NOMO-1 treated with dmso at 0.1 percent for 144 hours (cell line): ENCODE data around the gene ERO1A.

Experiments used
- DNase-seq: peaks from one replicate; lab custom pipeline; 2025; ENCODE audit not compliant: unreplicated experiment; lab: John Stamatoyannopoulos, UW

The ERO1A gene

GRCh38 chr14:52700701-52701172 is 5.4 kb upstream of the ERO1A start:
- DNase-seq, result no peak

- DNase-seq, result peak; percentile 73
These were observed 437 bp downstream of the ERO1A start for GRCh38 chr14:52694761-52695480.

DNA sequence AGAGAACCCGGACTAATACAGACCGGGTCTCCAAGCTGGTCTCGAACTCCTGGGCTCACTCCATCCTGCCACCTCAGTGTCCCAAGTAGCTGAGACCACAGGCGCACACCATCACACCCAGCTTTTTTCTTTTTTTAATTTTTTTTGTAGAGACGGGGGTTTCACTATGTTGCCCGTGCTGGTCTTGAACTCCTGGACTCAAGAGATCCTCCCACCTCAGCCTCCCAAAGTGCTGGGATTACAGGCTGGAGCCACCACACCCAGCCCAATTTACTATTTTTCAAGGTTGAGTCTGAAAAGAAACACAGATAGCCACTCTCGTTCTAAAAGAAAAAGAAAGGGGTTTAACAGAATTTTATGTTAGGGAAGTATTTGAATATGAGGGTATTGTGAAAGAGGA is 1.8 kb downstream of the ERO1A start:
- DNase-seq, result no peak

GRCh38 chr14:52693036-52693435 is 2.3 kb downstream of the ERO1A start:
- DNase-seq, result no peak

DNA sequence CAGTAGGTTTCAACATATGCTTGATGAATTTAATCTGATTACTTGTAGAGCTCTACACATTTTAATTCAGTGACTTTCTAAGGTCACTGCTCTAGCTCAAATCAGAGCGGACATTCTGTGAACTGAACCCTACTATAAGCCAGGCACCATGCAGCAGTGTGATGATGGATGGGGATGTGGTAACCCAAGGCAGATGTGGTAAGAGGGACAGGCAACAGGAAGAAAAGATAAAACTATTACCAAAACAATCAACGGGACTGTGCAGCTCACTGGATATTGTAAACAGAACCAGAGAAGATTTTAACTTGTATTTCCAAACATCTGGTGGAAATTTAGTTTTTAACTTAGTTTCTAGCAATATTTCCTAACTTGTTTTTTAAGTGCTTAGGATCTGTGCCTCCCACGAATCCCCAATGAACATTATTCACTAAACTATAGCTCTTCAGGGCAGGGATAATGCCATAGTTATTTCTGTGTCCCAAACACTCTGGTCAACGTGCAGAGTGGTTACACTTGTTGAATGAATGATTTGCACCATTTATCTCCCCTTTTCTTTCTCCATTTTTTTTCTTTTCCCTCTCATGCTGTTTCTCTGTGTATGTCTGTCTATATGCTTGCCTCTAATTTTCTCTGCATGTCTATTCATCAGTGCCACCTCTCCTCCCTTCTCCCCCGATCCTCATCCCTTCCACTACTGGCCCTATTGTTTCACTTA is 3.0 kb downstream of the ERO1A start:
- DNase-seq, result peak; percentile 21

GRCh38 chr14:52690983-52691760 is 4.2 kb downstream of the ERO1A start:
- no peak for DNase-seq

- no peak for DNase-seq
These were observed 9.2 kb downstream of the ERO1A start for GRCh38 chr14:52686176-52686575.

- DNase-seq, result no peak
These were observed 11.3 kb downstream of the ERO1A start for GRCh38 chr14:52683985-52684520.

- DNase-seq, result no peak
These were observed 16.8 kb downstream of the ERO1A start for GRCh38 chr14:52678591-52678990.

DNA sequence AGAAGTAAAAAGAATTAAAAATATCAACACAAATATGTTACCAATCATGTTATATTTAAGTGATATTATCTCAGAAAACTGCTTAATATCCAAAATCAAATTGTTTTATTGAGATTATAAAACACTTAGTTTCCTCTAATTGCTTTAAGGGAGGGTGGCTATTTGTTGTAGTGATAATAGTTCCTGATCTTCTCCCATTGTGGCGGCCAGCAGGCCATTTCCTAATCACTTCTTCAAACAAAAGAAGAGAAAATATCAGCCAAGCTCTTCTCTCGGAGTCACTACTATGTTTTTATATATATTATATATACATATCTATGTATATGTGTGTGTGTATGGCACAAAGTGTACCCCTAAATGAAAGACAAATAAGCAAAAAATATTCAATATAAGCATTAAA is 31.5 kb downstream of the ERO1A start:
- DNase-seq, result no peak

DNA sequence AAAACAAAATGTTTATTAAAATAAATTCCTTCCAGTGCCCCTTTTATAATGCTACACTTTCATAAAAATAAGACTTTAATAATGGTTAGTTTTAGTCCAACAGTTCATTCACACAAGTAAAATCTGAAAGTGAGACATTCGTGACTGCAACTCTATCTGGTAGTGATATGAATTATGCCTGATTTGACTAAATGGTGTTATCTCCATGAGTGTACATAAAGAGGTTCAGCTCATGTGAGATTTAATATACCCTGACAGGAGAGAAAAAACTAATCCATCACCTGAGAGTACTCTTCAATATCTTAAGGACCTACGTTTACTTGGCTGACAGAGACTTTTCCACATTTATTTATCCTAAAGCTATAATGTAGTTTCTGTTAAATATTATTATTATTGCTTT is 34.0 kb downstream of the ERO1A start:
- DNase-seq, result no peak

DNA sequence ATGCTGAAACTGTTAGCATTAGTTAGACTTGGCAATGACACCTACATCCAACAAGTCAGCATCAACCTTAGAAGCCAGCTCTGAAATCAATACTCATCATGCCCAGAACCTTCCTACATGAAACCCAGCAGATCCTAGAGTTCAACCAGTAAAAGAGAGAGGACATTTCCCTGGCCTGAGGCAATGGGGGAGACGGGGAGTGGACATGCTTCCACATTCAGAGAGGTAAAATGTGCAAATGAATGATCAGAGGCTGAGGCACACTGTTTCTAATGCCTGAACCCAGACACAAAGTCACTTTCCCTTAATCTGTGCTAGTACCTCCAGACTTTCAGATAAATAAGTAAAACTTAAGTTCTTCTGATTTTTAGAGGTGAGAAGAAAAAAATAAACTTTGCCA is 34.5 kb downstream of the ERO1A start:
- DNase-seq, result no peak

- DNase-seq, result no peak
These were observed 35.0 kb downstream of the ERO1A start for GRCh38 chr14:52660325-52660724.

GRCh38 chr14:52656905-52657304 is 38.5 kb downstream of the ERO1A start:
- DNase-seq, result no peak

- no peak for DNase-seq
These were observed 44.6 kb downstream of the ERO1A start for GRCh38 chr14:52650774-52651173.

DNA sequence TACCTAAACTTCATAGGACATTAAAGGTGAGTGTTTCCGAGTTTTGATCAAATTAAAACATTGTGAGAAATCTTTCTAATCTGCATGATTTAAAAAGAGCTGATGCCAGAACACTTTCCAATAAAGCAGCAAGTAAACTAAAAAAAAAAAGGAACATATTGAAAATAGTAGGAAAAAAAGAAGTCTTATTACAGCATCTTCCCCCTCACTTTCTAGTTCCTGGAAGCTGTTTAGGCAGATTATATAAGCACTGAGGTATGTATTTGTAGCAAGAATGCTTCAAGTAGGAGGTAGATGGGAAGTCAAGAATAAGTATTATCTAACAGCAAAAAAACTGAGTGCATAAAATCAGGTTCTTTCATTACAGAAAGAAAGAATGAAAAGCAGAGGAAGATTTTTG is 45.8 kb downstream of the ERO1A start:
- DNase-seq, result no peak

GRCh38 chr14:52641745-52642144 is 53.6 kb downstream of the ERO1A start:
- no peak for DNase-seq

DNA sequence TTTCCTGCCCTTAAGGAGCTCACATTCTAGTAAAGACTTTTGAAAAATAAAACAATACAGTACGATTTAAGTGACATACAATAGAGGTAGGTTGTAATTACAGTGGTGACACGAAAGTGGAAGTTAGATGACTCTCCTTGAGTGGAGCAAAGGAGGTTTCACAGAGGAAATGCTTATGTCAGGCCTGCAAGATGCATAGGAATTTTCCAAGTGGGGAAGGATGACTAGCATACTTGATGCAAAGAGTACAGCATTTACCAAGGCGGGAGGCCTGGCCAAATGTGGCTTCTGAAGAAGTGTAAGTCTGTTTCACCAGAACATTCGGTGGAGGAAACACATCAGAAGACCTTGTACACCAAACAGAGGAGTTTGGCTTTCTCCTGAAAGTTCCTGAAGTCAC is 55.2 kb downstream of the ERO1A start:
- no peak for DNase-seq

GRCh38 chr14:52619687-52620086 is 75.7 kb downstream of the ERO1A start:
- DNase-seq, result no peak

GRCh38 chr14:52618602-52619001 is 76.8 kb downstream of the ERO1A start:
- DNase-seq, result no peak

- DNase-seq, result no peak
These were observed 85.2 kb downstream of the ERO1A start for GRCh38 chr14:52610187-52610586.
